Breast epithelium (tissue), 3 donors: ENCODE results near the gene GABARAP.

Experiments used
- CTCF ChIP-seq, 3 donors: fragments of 450-650 bp; IDR thresholded peaks; one replicate each; pipeline ENCODE4 v1.5.1; 2016 to 2017; ENCODE audit warnings: antibody characterized with exemption in 3 of 3, mild to moderate bottlenecking in 3 of 3, moderate library complexity in 3 of 3
- POLR2A ChIP-seq: fragments of 450-650 bp; IDR thresholded peaks from one replicate; pipeline ENCODE4 v1.6.1; 2016; ENCODE audit warnings: antibody characterized with exemption, mild to moderate bottlenecking, moderate library complexity
- POLR2AphosphoS5 ChIP-seq, 3 donors: sonication (generic); formaldehyde crosslinking; IDR thresholded peaks; one replicate each; pipeline ENCODE4 v1.6.1; 2017; ENCODE audit warnings: antibody characterized with exemption in 3 of 3

- no peak for TF ChIP-seq POLR2A
- no peak for TF ChIP-seq CTCF (IDR thresholded peaks at IDR 0.05)
- TF ChIP-seq POLR2AphosphoS5 (IDR thresholded peaks at IDR 0.05): no peak
Measured at GRCh38 chr17:7254511-7254910, 12.3 kb upstream of the GABARAP start.
